NCI-H1436 treated with DMSO at 0.1 percent for 48 hours (cell line): ENCODE data around the gene SLCO1A2.
"Not testable (repeated sequence)": the region's sequence is repeated elsewhere in the genome, so short reads cannot be mapped to it uniquely, and the experiment has no call there.

Source experiments
- DNase-seq: peaks from one replicate; lab custom pipeline; 2025; lab: John Stamatoyannopoulos, UW

The SLCO1A2 gene, protein sequence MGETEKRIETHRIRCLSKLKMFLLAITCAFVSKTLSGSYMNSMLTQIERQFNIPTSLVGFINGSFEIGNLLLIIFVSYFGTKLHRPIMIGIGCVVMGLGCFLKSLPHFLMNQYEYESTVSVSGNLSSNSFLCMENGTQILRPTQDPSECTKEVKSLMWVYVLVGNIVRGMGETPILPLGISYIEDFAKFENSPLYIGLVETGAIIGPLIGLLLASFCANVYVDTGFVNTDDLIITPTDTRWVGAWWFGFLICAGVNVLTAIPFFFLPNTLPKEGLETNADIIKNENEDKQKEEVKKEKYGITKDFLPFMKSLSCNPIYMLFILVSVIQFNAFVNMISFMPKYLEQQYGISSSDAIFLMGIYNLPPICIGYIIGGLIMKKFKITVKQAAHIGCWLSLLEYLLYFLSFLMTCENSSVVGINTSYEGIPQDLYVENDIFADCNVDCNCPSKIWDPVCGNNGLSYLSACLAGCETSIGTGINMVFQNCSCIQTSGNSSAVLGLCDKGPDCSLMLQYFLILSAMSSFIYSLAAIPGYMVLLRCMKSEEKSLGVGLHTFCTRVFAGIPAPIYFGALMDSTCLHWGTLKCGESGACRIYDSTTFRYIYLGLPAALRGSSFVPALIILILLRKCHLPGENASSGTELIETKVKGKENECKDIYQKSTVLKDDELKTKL

DNA sequence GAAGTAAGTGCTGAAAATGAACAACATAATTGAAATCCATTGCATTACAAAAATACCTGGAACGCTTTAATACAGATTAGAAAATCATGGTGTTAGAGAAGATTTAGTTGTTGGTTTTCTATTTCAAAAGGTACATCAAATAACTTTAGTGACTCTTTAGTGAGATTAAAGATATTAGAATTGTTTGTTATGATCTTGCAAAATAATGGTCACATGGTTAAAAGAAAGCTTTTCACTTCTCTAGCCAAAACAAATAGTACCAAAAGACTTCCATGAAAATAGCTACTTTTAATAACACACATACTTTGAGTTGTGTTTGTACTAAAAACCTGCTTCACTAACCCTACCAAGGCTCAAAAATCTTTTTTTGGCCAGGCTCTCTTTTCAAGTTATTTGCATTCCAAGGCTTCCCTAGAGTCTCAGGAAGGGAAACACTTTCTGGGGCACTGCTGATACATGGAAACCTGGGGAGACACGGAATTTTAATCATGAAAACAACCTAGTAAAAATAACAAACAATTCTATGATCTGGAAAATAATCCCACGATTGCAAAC lies at the start of gene SLCO1A2:
Gene SLCO1A2 (minus strand): TSS at position 147 of the 555 bp plus-strand sequence. CDS start 270 bp downstream, outside the sequence.
- DNase-seq: no peak

DNA sequence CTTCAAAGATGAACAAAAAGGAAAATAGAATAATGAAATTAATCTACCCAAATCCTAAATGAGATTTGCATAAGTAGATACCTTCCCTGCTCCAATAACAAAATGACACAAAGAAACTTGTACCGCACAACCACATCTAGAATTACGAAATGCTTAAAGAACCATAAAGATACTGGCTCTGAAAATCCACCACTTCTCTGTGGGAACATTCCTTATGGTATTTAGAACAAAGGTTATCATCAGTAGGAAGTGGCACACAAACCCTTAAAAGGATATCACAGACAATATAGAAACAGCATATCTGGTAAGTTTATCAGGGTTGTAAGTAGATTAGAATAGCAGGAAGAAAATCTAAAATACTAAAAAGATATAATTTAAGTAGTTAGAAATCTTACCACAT lies 49.5 kb upstream of the SLCO1A2 start:
- no peak for DNase-seq

DNA sequence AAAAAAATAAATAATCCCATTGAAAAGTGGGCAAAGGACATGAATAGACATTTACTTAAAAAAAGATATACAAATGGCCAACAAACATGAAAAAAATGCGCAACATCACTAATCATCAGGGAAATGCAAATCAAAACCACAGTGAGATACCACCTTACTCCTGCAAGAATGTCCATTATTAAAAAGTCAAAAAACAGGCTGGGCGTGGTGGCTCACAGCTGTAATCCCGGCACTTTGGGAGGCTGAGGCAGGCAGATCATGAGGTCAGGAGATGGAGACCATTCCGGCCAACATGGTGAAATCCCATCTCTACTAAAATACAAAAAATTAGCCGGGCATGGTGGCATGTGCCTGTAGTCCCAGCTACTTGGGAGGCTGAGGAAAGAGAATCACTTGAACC lies 46.6 kb upstream of the SLCO1A2 start:
- DNase-seq: not testable (repeated sequence)

DNA sequence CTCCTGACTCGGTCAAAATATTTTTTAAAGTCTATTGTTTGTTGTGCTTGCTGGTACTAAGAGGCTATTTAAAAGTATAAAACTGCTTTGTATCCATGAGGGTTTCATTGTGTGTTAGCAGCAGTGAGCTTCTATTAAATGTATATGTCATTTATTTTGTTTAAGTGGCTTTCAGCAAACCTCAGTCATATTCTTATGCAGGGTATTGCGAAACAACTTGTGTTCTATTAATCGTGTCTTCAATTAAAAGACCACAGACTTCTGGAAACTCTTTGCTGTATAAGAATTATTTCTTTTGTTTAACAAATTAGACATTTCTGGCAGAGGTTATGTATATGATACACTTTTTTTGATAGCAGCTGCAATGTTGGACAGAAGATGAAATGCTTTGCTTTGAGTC lies 44.5 kb upstream of the SLCO1A2 start:
- no peak for DNase-seq

DNA sequence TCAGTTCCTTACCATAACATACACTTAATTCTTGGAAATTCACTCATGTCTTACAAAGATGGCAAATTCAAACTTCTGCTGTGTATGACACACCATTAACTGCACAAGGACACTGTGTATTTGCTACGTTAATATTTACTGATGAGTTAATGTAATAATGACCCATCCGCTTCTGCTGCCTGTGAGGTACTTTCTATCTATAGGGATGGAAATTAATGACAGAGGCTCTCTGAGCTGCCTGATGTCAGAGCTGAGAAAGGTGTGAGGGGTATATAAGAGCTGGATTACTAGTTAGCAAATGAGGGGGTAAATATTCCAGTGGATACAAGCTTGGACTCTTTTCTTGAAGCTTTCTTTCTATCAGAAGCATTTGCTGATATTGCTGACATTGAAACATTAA lies 37.9 kb upstream of the SLCO1A2 start, which contains the start of gene IAPP:
Gene IAPP (plus strand): TSS at position 301 of the 400 bp plus-strand sequence. CDS start 450 bp downstream, outside the sequence.
- no peak for DNase-seq

DNA sequence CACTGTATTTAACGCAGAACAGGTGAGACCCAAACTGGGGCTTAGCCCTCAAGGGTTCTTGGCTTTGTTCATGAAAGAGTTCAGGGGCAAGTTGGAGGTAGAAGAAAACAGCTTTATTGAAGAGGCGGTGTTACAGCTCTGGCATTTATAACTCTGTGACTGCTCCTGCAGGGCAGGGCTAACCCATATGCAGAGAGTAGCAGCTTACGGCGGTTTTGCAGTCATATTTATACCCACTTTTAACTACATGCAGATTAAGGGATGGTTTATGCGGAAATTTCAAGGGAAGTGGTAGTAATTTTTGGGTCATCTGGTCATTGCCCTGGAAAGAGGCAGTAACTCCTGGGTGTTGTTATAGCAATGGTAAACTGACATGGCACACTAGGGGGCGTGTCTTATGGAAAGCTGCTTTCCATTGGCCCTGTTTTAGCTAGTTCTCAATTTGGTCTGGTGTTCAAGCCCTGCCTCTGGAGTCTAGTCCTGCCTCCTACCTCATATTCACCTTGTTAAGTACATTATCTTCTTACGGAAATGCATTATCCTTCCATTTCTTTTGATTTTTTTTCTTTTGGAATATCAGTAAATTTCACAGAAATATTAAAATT lies 36.2 kb upstream of the SLCO1A2 start:
- no peak for DNase-seq

DNA sequence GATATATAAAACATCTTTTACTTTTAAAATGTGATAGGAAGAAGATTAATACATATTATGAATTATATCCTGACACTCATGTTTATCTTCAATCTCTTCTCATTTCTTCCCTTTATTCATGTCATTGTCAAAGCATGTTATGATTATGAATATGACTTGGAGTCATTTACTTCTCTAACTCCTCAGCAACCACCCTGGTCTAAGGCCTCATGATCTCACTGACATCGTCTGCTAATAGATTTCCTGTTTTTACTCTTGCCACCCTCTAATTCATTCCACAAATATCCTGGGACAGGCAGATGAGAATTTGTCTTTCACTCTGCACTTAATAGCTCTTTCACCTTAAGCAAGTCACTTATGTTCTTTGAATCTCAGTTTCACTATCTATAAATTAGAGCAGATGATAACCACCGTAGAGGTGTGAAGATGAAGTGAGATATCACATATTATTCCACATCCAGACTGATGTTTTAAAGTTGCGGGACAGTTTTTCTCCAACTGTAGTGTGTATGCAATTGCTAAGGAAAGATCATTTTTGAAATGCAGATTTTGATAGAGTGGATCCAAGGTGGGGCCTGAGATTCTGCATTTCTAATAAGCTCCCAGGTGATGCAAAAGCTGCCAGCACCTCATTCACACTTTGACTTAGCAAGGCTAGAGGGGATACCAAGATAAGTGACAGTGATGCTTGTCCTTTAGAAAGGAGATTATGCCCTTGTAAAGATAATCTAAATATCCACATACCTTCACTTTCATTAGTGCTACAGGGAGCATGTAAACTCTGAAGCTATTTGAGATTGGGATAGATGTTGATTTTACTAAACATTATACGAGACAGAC lies 34.6 kb upstream of the SLCO1A2 start:
- no peak for DNase-seq

DNA sequence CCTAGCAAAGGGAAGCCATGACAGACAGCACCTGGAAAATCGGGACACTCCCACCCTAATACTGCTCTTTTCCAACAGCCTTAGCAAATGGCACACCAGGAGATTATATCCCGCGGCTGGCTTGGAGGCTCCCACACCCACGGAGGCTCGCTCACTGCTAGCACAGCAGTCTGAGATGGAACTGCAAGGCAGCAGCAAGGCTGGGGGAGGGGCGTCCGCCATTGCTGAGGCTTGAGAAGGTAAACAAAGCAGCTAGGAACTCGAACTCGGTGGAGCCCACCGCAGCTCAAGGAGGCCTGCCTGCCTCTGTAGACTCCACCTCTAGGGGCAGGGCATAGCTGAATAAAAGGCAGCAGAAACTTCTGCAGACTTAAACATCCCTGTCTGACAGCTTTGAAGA lies 25.9 kb upstream of the SLCO1A2 start:
- DNase-seq: not testable (repeated sequence)

DNA sequence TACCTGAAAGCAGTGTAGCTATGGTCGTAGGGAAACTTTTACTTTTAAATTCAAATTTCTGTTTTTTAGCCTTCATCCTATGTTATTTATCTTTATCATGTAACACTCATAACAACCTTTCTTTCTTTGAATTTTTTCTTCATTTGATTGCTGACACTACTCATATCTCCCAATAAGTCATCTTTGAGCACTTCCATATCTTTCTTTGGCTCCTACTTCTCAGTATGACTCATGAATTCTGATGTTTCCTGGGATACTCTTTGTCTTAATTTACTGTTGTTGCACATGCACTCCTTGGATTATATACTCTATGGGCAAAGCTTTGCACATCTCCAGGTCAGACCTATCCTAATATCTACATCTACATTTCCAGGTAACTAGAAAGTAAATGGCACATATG lies 19.9 kb upstream of the SLCO1A2 start:
- DNase-seq: no peak

DNA sequence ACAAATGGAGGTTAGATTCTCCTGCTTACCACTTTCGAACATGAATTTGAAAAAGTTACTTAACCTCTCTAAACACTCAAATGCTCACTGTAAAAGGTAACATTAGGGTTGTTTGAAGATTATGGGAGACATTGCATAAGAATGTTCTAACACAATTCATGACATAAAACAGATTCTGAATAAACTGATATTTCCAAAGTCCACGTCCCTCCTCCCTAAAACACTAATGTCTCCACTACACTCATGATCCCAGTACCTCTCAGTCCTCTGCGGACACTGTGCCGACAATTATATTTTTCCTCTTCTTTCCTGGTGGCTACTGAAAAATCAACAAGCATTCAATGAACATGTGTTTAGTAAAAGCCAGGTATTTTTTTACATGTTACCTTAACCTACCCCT lies 19.2 kb upstream of the SLCO1A2 start:
- DNase-seq: no peak

DNA sequence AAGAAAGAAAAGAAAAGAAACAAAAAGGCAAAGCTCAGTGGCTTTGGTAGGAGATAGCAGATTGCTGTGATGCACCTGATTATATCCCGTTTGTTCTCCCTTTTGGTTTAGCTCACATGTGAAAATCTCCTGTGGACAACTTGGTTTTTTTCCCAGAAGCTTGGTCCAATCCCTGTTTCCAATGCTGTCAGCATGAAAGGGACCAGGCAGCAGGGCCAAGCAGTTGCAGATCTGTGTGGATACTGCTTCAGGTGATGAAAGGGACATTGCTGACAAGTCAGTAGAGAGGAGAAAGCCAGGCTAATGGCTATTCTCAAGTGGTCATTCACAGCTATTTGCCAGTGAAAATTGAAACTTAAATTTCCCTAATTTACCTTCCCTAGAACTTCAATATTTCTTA lies 18.8 kb upstream of the SLCO1A2 start:
- DNase-seq: no peak

DNA sequence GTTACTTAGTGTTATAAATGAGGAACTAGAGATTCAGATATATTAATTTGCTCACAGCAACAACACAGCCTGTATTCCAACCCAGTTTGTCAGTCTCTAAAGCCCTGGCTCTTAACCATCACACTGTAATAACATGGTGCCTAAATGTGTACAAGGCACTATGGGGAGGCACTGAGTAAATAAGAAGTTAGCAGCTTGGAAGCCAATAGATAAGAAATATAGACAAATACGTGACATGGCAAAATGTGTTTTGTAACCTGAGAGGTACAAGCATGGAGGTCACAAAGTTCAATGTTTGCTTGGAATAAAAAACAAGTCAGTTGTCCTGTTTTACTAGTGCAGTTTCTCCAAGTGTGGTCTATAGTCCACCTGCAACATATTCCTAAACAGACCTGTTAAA lies 16.3 kb upstream of the SLCO1A2 start:
- DNase-seq: no peak

DNA sequence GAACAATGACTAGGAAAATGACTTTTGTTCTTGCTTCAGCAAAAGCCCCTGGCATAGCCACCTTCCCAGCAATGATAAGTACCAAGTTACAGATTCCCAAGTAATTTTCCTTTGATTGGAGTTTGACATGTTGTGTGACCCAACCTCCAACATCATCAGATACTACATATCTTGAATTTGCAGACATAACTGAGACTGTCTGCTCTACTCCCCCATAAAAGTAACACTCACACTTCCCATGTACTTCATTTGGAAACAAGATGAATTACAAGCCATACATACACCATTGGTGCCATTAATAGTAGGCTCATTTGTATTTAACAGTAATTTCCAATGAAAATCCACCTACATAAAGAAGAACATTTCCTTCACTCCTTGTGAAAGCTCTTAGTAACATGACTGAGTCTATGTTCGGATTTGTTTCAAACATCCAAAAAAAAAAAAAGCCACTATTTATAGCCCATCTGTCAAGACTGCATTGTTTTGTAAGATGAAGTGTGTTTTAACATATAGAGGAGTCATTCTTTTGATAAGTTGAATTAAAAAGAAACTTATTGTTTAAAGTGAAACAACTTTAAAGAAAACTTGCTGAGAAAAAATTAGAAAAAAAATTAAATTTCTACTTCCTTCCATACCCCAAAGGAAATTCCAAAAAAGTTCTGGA lies 12.0 kb upstream of the SLCO1A2 start:
- no peak for DNase-seq

DNA sequence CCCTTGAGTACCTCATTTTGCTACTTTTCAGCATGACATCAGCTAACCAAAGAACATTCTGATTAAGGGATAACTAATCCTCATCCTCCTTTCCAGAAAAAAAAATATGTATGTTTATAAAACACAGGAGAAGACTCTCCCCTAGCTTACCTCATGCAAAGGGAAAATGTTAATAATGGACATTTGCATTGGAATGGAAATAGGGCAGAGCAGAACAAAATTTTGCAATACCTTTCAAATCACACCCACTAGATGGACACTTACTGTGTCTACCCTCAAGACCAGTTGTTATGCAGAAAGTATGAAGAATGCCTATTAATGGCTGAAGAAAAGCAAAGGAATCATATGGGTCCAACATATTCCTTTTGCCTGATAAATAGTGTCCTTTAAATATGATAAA lies 8.9 kb upstream of the SLCO1A2 start:
- no peak for DNase-seq

DNA sequence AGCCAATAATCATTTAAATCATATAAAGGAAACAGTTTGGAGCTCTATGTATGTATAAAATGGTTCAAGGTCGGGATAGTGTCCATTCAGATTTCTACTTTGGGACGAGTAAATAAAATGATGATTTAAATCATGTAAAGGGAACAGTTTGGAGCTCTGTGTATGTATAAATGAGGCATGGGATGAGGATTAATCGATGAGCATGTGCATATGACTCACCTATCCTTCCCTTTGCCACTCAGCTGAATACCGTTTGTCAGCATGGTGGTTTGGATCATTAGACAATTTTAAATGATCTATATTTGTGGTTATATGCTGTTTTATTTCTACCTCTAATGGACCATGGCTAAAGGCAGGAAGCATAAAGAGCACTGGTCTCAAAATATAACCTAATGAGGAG lies 7.1 kb upstream of the SLCO1A2 start:
- DNase-seq: no peak

DNA sequence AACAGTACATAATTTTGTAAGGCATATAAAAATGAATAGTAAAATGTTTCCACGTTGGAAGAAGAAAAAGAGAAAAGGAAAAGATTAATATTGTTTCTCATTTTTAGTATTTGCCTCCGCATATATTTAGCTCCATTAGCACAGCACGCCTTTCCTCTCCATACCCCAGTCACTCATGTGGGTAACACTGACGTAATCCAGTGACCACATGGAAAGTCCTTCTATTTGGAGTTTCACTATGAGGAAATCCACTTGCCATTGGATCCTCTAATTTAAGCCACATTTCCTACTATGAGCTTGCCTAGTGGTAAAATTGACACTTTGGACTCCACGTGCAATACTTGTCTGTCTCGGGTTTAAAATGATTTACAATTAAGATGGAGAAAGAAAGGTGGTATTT lies 5.7 kb upstream of the SLCO1A2 start:
- DNase-seq: no peak

DNA sequence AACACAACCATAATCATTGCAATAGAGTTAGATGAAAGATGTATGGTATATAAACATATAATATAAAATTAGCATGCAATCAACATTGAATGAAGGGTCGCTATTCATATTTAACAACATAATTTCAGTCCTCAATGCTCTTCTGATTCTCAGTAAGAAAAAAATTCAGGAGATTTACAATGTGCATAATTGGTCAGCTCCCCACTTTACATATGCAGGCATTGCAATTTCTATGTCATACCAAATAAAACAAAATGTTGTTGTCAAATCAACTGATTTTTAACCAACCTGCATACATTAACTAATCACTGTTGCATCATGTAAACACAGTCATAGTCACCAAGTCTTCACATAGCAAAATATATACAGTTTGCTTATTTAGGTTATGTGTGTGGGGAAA lies 5.2 kb upstream of the SLCO1A2 start:
- no peak for DNase-seq

DNA sequence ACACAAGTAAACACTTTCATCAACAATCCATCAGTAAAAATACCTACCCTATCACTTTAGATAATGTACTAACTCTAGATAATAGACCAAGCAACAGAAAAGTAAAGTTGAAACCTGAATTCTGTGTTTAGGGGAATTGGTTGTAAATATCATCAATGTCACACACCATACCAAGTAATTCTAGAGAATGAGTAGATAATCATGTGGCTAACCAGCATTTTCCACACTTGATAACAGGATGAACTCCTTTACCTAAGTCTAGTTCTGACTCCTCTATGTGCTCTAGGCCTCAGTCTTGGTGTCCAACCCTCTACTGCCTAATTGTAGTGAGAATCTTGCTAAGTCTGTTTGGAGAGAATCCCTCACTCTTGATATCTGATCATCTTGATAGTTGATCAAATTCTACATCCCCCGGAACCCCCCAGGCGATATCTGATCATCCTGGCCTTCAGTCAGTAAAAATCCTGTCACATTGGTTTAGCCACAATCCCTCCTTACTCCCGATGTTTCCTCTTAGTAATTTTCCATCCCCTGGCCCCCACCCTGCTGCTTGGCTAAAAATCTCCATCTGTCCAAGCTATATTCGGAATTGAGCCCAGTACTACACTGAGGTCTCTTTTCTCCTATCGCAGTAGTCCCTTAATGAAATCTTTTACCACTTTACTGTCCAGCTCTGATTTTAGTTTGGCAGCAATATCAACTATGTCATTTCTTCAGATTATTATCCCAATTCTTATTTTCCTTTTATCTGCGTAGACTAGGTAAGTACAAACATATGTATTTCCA lies 3.4 kb upstream of the SLCO1A2 start:
- DNase-seq: no peak

DNA sequence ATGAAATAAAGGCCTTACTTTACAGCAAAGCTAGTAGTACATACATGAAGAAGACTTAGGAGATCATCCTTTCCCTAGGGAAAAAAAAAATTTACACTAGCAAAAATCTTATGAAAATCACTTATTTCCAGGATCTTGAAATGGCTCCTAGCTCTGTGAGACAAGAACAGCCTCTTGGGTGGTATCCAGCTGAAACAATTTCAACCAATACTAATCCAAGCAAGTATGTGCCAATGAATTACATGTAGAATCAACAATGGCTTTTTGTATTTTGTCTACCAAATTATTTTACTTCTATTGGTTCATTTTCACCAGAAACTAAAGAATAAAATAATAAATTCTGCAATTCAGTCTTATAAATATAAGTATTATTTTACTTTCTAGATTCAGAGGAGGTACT lies 2.7 kb upstream of the SLCO1A2 start:
- no peak for DNase-seq

DNA sequence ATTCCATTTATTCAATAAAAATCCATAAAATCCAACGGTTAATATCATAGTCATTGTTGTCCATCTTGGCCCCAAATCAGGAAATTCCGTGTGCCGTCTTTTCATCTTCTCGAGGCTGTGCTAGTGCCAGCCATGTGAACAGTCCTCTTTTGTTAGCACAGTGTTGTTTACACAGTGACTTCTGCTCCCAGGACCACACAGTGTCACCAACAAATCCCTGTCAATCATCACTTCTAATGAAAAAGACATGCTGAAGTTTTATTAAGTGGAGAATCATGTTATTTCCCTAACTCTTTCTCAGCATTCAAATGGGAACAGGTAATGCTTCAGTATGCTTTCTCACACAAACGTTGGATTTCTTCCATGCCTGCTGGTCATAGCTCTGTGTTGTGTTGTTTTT lies 1.9 kb upstream of the SLCO1A2 start:
- no peak for DNase-seq
